HFFc6 (cell line): Measurements from ENCODE around the gene PAFAH2. TPM values are rescaled to one million over a fixed set of nuclear protein-coding genes. Genes with fewer than 3 reads are reported as not detected.
"Not testable (repeated sequence)": the region's sequence is repeated elsewhere in the genome, so short reads cannot be mapped to it uniquely, and the experiment has no call there.

Experiments
- DNase-seq: peaks from one replicate; pipeline ENCODE4 v3.0.0-alpha.2; 2018
- H3K27ac Mint-ChIP-seq: 2 replicates; pipeline ENCODE4 v1.8.0; 2020; ENCODE audit warnings: mild to moderate bottlenecking, mixed read lengths
- H3K27me3 Mint-ChIP-seq: 2 replicates; pipeline ENCODE4 v1.8.0; 2021; ENCODE audit warnings: mild to moderate bottlenecking, moderate library complexity, mixed read lengths; ENCODE audit not compliant: insufficient read depth
- H3K36me3 Mint-ChIP-seq: 2 replicates; pipeline ENCODE4 v1.8.0; 2021; ENCODE audit warnings: low read depth, mixed read lengths
- H3K4me1 Mint-ChIP-seq: 2 replicates; pipeline ENCODE4 v1.8.0; 2020; ENCODE audit warnings: low read depth, mixed read lengths
- H3K4me3 Mint-ChIP-seq: 2 replicates; pipeline ENCODE4 v1.8.0; 2020; ENCODE audit warnings: mild to moderate bottlenecking, moderate library complexity, mixed read lengths
- H3K9me3 Mint-ChIP-seq: 2 replicates; pipeline ENCODE4 v1.8.0; 2020; ENCODE audit warnings: mild to moderate bottlenecking, mixed read lengths
- CTCF ChIP-seq: fragments of 200-600 bp; sonication (generic); IDR thresholded peaks from 2 replicates; pipeline ENCODE4 v1.5.0; 2021; ENCODE audit warnings: antibody characterized with exemption, mild to moderate bottlenecking
- total RNA-seq, 6 experiments: library from RNA; stranded (reverse); fragmentation: NEBNext Ultra II Directional; extraction: Animal tissue kit (Norgen Biotek cat#: 25700); gene quantifications; 2 replicates in 1 of 6; 3 replicates in 5 of 6; pipeline ENCODE4 v1.2.3, GENCODE V29; 2021

The PAFAH2 gene
- total RNA-seq, 6 experiments from 2014 or later, result 9.4 to 14.0 (median 10.0) TPM

- no peak for DNase-seq
- no peaks in the 10 kb centered on the region; the same call in none of the 2 replicates for H3K27me3 Mint-ChIP-seq
- H3K9me3 Mint-ChIP-seq, result no peaks in the 10 kb centered on the region
- peaks cover 11% of the 10 kb centered on the region for H3K4me1 Mint-ChIP-seq
- H3K4me3 Mint-ChIP-seq, result peak overlapping the region; percentile 10; the same call in 1 of the 2 replicates
- no peaks in the 10 kb centered on the region for H3K36me3 Mint-ChIP-seq
- no peak for TF ChIP-seq CTCF
- H3K27ac Mint-ChIP-seq, result 0 out of 2 replicates have a peak overlapping the region, but pooled peaks have one; percentile 13
Measured at GRCh38 chr1:25933479-25934365, 64.1 kb downstream of the PAFAH2 start.

DNA sequence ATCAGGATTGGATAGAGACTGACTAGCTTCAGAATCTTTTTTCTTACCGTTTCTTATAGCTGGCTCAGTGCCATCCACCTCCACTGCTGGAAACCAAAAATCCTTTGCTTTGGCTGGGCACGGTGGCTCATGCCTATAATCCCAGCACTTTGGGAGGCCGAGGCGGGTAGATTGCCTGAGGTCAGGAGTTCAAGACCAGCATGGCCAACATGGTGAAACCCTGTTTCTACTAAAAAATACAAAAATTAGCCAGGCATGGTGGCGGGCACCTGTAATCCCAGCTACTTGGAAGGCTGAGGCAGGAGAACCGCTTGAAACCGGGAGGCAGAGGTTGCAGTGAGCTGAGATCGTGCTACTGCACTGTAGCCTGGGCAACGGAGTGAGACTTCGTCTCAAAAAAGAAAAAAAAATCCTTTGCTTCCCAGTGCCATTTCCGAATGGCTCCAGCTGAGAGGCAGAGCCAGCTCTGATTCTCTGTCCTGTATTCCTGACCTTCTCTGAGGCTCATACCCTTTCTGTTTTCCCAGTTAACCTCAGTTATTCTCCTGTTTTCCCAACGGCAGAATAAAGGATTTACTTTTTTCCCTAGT, 65.0 kb downstream of the PAFAH2 start:
- H3K36me3 Mint-ChIP-seq, DNase-seq, H3K27me3 Mint-ChIP-seq, H3K27ac Mint-ChIP-seq, H3K9me3 Mint-ChIP-seq, H3K4me3 Mint-ChIP-seq: not testable (repeated sequence)
- peaks cover 11% of the 10 kb centered on the region for H3K4me1 Mint-ChIP-seq

DNA sequence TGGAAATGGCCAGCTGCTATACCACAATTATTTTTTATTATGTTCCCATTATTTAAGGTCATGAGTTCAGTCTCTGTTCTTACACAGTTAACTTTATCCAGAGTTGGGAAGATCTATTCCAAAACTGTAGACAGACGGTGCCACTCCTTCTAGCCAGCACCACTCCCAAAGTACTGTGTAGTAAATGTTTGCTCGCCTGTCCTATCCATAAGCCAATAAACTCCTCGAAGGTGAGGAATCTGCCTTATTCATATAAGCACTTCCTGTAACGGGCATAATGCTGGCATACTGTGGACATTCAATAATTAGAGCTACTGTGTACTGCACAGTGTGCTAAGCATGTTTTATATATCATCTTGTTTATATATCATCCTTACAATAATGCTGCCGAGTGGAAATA, 65.5 kb downstream of the PAFAH2 start:
- H3K27ac Mint-ChIP-seq, result no peak overlapping the region

GRCh38 chr1:25929016-25929415, 68.8 kb downstream of the PAFAH2 start:
- H3K36me3 Mint-ChIP-seq, result no peaks in the 10 kb centered on the region
- H3K27ac Mint-ChIP-seq, result no peak overlapping the region
- H3K27me3 Mint-ChIP-seq, result no peaks in the 10 kb centered on the region; the same call in none of the 2 replicates
- no peak for DNase-seq
- no peak for TF ChIP-seq CTCF
- peaks cover 9% of the 10 kb centered on the region for H3K4me1 Mint-ChIP-seq
- H3K9me3 Mint-ChIP-seq, result no peaks in the 10 kb centered on the region
- no peak overlapping the region for H3K4me3 Mint-ChIP-seq

More for the DNA sequence above, 65.5 kb downstream of the PAFAH2 start:
- Mint-ChIP-seq H3K4me1 (peaks cover 11% of the 10 kb centered on the region), H3K27me3 (no peaks in the 10 kb centered on the region; the same call in none of the 2 replicates), H3K36me3 (no peaks in the 10 kb centered on the region), H3K9me3 (no peaks in the 10 kb centered on the region), H3K4me3 (no peak overlapping the region)
- no peak for DNase-seq
- no peak for TF ChIP-seq CTCF

GRCh38 chr1:25927521-25928265, 70.2 kb downstream of the PAFAH2 start:
- no peak for DNase-seq
- Mint-ChIP-seq H3K36me3 (no peaks in the 10 kb centered on the region), H3K27me3 (peaks cover 2% of the 10 kb centered on the region), H3K4me3 (no peak overlapping the region), H3K4me1 (peaks cover 8% of the 10 kb centered on the region), H3K27ac (no peak overlapping the region), H3K9me3 (no peaks in the 10 kb centered on the region)
- TF ChIP-seq CTCF, result no peak
